Measurements from ENCODE around the gene TUSC2. TPM values are rescaled to one million over a fixed set of nuclear protein-coding genes. Genes with fewer than 3 reads are reported as not detected.
A peak's percentile ranks its signal among the peaks of the same experiment; 100 is the strongest.

Gene TUSC2
- total and polyA plus RNA-seq, 2 donors (not counting 1 experiment from before 2014, with no cell fraction given), result 13.4 to 15.3 TPM

GRCh38 chr3:50293079-50293801, 34.8 kb downstream of the TUSC2 start:
- Histone ChIP-seq H3K4me1 (ENCODE audit: control insufficient read depth, extremely low read depth, insufficient read depth, low read length) (peaks cover 5% of the 10 kb centered on the region), H3K9ac (ENCODE audit: insufficient read depth, low read length) (no peak overlapping the region), H3K4me2 (ENCODE audit: extremely low read depth, insufficient read depth, low read length) (peak overlapping the region; percentile 96), H3K27ac (ENCODE audit: insufficient read depth, low read length) (peak overlapping the region; percentile 93), H2AFZ (ENCODE audit: low read length) (peak overlapping the region; percentile 53), H3K4me3 (replicated peaks in 1 of 4; ENCODE audit: control extremely low read depth in 1 of 4, insufficient read depth in 1 of 4, low read depth in 3 of 4, low read length in 4 of 4) (peak overlapping the region in 1 of 4 experiments; percentile 79), H3K36me3 (ENCODE audit: control insufficient read depth, insufficient read depth, low read length) (peaks cover 16% of the 10 kb centered on the region), H3K79me2 (ENCODE audit: control insufficient read depth, insufficient read depth, low read length) (peaks cover 19% of the 10 kb centered on the region), H3K9me3 (ENCODE audit: control insufficient read depth, insufficient read depth, low read depth, low read length) (no peaks in the 10 kb centered on the region), H4K20me1 (ENCODE audit: control insufficient read depth, extremely low read depth, insufficient read depth, low read length) (no peaks in the 10 kb centered on the region), H3K27me3 (ENCODE audit: control insufficient read depth, insufficient read depth, low read length) (no peaks in the 10 kb centered on the region)
- no peak for TF ChIP-seq CTCF (conservative IDR thresholded peaks at IDR 0.05 in 1 of 2, IDR thresholded peaks at IDR 0.05 in 1 of 2; ENCODE audit: low read depth in 1 of 2, low read length in 2 of 2)
- no peak for TF ChIP-seq EZH2 (IDR thresholded peaks at IDR 0.05; ENCODE audit: low read length, missing control alignments)
- DNase-seq (ENCODE audit: low read depth in 2 of 2), result no peak

- Histone ChIP-seq H3K9me3 (ENCODE audit: control insufficient read depth, insufficient read depth, low read depth, low read length) (no peaks in the 10 kb centered on the region), H4K20me1 (ENCODE audit: control insufficient read depth, extremely low read depth, insufficient read depth, low read length) (no peaks in the 10 kb centered on the region), H3K27ac (ENCODE audit: insufficient read depth, low read length) (peak within 1 kb of the TSS; percentile 93), H3K79me2 (ENCODE audit: control insufficient read depth, insufficient read depth, low read length) (peaks cover 19% of the 10 kb centered on the region), H3K9ac (ENCODE audit: insufficient read depth, low read length) (peak within 1 kb of the TSS; percentile 79), H2AFZ (ENCODE audit: low read length) (peak within 1 kb of the TSS; percentile 53), H3K4me2 (ENCODE audit: extremely low read depth, insufficient read depth, low read length) (peak within 1 kb of the TSS; percentile 99), H3K36me3 (ENCODE audit: control insufficient read depth, insufficient read depth, low read length) (peaks cover 16% of the 10 kb centered on the region), H3K4me3 (replicated peaks in 1 of 4; ENCODE audit: control extremely low read depth in 1 of 4, insufficient read depth in 1 of 4, low read depth in 3 of 4, low read length in 4 of 4) (peak within 1 kb of the TSS; percentile 79 to 97 (median 93)), H3K27me3 (ENCODE audit: control insufficient read depth, insufficient read depth, low read length) (no peaks in the 10 kb centered on the region), H3K4me1 (ENCODE audit: control insufficient read depth, extremely low read depth, insufficient read depth, low read length) (peaks cover 5% of the 10 kb centered on the region)
- DNase-seq (ENCODE audit: low read depth in 2 of 2), result peak; percentile 97
- TF ChIP-seq EZH2 (IDR thresholded peaks at IDR 0.05; ENCODE audit: low read length, missing control alignments), result no peak
Observed at GRCh38 chr3:50292159-50293078, 35.6 kb downstream of the TUSC2 start, which contains the start of gene IFRD2. TSS of gene IFRD2 (minus strand) at chr3:50292429. CDS start at chr3:50292274, 155 bp downstream.

GRCh38 chr3:50290161-50290641, 37.8 kb downstream of the TUSC2 start:
- H2AFZ ChIP-seq (ENCODE audit: low read length), result no peak overlapping the region
- H3K4me2 ChIP-seq (ENCODE audit: extremely low read depth, insufficient read depth, low read length), result no peak overlapping the region
- no peak for TF ChIP-seq EZH2 (IDR thresholded peaks at IDR 0.05; ENCODE audit: low read length, missing control alignments)
- TF ChIP-seq CTCF (conservative IDR thresholded peaks at IDR 0.05 in 1 of 2, IDR thresholded peaks at IDR 0.05 in 1 of 2; ENCODE audit: low read depth in 1 of 2, low read length in 2 of 2), result no peak

More at GRCh38 chr3:50290161-50290641, 37.8 kb downstream of the TUSC2 start:
- no peaks in the 10 kb centered on the region for H4K20me1 ChIP-seq (ENCODE audit: control insufficient read depth, extremely low read depth, insufficient read depth, low read length)
- H3K9me3 ChIP-seq (ENCODE audit: control insufficient read depth, insufficient read depth, low read depth, low read length), result no peaks in the 10 kb centered on the region
- peaks cover 19% of the 10 kb centered on the region for H3K79me2 ChIP-seq (ENCODE audit: control insufficient read depth, insufficient read depth, low read length)
- no peaks in the 10 kb centered on the region for H3K27me3 ChIP-seq (ENCODE audit: control insufficient read depth, insufficient read depth, low read length)
- H3K4me1 ChIP-seq (ENCODE audit: control insufficient read depth, extremely low read depth, insufficient read depth, low read length), result peaks cover 5% of the 10 kb centered on the region
- no peak overlapping the region for H3K9ac ChIP-seq (ENCODE audit: insufficient read depth, low read length)
- no peak overlapping the region for H3K4me3 ChIP-seq (replicated peaks in 1 of 4; ENCODE audit: control extremely low read depth in 1 of 4, insufficient read depth in 1 of 4, low read depth in 3 of 4, low read length in 4 of 4)
- H3K27ac ChIP-seq (ENCODE audit: insufficient read depth, low read length), result no peak overlapping the region
- DNase-seq (ENCODE audit: low read depth in 2 of 2), result no peak
- H3K36me3 ChIP-seq (ENCODE audit: control insufficient read depth, insufficient read depth, low read length), result peaks cover 14% of the 10 kb centered on the region
